ENCODE data around the gene USF2.

DNA sequence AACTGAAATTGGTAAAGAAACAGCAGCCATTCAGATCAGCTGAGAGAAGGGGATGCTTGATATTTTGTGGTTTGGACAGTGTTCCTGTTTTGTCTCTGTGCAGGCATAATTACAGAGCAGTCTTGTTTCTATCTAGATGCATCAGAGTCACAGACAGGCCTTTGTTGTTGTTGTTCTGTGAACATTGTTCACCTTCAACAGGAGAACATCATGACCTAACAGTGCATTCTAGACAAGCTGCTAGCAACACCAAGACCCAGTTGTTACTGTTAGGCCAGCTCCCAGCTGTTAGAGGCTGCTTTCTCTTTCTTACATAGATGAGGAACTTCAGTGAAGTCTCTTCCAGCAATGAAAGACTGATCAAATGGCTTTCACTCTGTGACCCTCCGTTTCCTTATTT lies 28.4 kb upstream of the USF2 start:
- TF ChIP-seq CTCF (conservative IDR thresholded peaks at IDR 0.05 in 1 of 2, IDR thresholded peaks at IDR 0.05 in 1 of 2; ENCODE audit: extremely low read depth in 1 of 2, insufficient read depth in 1 of 2, low read depth in 1 of 2, low read length in 2 of 2) (no peak), EZH2 (IDR thresholded peaks at IDR 0.05; ENCODE audit: borderline replicate concordance, low read length) (no peak)
